SW 1271 (cell line): ENCODE results near the gene SLC35G1.

ENCODE experiments used
- DNase-seq, 2 experiments: peaks; one replicate each; lab custom pipeline; 2025; lab: John Stamatoyannopoulos, UW

SLC35G1 gene

DNA sequence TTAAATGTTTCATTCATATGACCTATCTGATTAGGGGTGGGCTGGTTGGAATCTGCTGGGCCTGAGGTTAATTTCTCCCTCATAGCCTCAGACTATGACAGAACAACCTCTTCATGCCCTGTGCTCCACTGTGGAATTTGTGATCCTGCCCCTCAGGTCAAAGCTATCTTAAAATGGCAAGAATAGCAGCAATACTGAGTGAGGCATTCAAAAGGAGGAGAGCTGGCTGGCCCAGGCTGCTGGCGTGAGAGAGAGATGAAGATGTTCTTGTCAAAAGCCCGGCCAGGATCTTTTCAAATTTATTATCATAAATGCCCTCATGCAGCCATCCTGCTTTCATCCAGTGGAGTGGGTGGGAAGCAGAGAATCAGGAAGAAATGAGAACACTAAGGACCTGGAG, 58.1 kb downstream of the SLC35G1 start:
- DNase-seq = no peak
